Cerebellar cortex (tissue), 1 donor: ENCODE measurements around the gene DNAH7.
"Not testable (repeated sequence)": the region's sequence is repeated elsewhere in the genome, so short reads cannot be mapped to it uniquely, and the experiment has no call there.

Source experiments
- DNase-seq: peaks from one replicate; pipeline ENCODE4 v3.0.0-alpha.2; 2015; ENCODE audit warnings: low spot score

Gene DNAH7

DNA sequence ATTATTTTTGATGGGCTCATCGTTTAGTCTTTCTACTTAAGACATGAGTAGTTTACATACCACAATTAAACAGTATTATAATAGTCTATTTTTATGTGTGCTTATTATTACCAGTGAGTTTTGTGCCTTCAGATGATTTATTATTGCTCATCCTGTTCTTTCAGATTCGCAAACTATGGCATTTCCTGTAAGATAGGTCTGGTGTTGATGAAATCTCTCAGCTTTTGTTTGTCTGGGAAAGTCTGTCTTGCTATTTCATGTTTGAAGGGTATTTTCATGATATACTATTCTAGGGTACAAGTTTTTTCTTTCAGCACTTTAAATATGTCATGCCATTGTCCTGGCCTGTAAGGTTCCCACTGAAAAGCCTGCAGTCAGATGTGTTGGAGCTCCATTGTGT is 101.3 kb downstream of the DNAH7 start:
- no peak for DNase-seq

GRCh38 chr2:195961873-195962272 is 106.8 kb downstream of the DNAH7 start:
- no peak for DNase-seq

GRCh38 chr2:195959341-195959740 is 109.3 kb downstream of the DNAH7 start:
- DNase-seq: no peak

DNA sequence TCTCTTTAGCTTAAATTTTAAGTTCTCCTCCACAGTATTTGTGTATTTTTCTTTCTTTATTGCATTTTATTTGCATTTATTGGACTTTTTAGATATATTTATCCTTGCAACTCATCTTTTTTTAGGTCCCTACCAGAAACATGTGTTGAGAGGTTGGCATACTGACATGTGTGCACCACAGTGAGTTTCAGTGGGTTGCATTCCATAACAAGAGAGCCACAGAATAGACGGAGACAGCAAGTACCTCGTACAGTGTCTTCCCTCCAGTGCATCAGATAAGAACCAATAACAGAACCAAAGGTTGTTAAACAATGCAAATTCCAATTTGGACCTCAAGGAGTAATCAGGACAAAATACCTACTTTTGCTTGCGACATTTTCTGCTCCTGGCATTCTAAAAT is 111.9 kb downstream of the DNAH7 start:
- DNase-seq: no peak

GRCh38 chr2:195945056-195945455 is 123.6 kb downstream of the DNAH7 start:
- no peak for DNase-seq

- no peak for DNase-seq
Observed at GRCh38 chr2:195937176-195937575, 131.5 kb downstream of the DNAH7 start.

DNA sequence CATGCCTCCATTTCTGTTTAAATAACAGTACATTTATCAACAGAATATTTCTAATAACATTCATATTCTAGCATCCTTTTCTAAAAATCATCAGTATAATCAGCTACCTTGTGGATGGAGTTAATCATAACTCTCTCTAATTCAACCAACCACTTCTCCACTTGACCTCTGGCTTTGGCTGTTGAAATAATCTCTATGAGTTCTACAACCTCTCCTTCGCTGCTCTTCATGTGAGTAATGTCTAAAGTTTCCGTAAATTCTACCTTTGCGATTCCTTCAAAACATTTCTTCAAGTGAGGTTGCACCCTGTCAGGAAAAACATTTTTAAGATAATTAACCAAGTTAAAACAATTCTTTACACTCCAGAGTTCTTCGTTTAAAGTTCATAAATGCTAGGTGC is 134.2 kb downstream of the DNAH7 start:
- DNase-seq: no peak

DNA sequence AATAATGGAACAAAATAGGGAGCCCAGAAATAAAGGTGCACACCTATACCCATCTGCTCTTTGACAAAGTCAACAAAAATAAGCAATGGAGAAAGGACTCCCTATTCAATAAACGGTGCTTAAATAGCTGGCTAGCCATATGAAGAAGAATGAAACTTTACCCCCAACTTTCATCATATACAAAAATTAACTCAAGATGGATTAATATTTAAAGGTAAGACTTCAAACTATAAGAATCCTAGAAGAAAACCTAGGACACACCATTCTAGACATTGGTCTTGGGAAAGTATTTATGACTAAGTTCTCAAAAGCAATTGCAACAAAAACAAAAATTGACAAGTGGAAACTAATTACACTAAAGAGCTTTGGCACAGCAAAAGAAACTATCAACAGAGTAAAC is 139.1 kb downstream of the DNAH7 start:
- no peak for DNase-seq

DNA sequence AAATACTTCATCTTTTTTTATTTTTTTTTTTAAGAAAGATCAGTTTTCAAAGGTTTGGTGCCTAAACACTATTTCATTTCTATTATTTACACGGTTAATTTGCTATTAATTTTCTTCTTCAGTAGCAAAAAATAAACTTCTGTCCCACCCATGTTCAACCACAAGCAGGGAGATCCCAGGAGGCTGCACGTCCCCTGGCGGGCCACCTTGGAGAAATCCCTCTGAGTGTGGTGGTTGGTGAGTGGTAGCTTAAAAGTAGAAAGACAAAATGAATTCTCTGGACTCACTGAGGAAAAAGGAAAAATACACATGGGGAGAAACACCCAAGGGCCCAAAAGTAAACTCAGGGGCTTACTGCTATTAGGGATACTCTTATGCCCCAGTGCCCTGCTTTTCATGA is 143.5 kb downstream of the DNAH7 start:
- DNase-seq: no peak

- DNase-seq: no peak
Observed at GRCh38 chr2:195923889-195924288, 144.7 kb downstream of the DNAH7 start.

- not testable (repeated sequence) for DNase-seq
Observed at GRCh38 chr2:195917021-195917600, 151.5 kb downstream of the DNAH7 start.

- DNase-seq: no peak
Observed at GRCh38 chr2:195912079-195912478, 156.6 kb downstream of the DNAH7 start.

DNA sequence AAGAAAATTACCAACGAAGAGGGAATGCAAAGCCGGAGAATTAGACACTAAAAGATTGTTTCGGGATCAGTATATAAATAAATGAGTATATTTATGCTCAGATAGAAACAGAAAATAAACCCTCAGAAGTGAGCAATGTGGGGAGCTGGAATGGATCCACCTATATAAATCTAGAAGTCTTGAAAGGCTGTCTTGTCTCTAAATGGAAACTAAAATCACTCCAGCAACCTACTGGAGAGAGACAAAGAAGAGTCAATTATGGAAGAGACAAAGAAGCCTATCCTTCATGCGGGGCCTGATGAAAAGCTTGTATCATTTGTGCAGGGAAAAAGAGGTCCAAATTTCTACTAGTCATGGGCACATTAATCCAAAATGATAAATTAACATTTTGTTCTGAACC is 158.1 kb downstream of the DNAH7 start:
- DNase-seq: no peak

GRCh38 chr2:195909926-195910325 is 158.7 kb downstream of the DNAH7 start:
- DNase-seq: no peak

GRCh38 chr2:195907474-195907873 is 161.2 kb downstream of the DNAH7 start:
- no peak for DNase-seq

DNA sequence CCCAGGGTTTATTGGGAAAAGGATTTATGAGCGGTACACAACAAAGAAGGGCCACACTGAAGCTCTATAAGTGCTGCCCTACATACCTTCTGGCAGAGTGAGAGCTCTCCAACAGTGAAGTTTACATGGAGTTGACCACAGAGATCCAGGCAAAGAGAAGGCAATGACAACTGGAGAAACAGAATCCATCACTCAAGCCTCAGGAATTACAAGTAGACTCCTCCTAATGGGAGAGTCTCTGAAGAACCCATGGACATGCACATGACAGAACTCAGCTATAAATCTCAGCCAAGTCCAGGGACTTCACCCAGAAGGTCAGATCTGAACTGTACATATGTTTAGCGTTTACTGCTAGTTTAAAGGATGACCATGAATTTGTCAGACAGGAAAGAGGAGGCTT is 164.7 kb downstream of the DNAH7 start:
- no peak for DNase-seq

- DNase-seq: no peak
Observed at GRCh38 chr2:195902857-195903256, 165.8 kb downstream of the DNAH7 start.

- DNase-seq: no peak
Observed at GRCh38 chr2:195899226-195899625, 169.4 kb downstream of the DNAH7 start.

- peak; percentile 42 for DNase-seq
Observed at GRCh38 chr2:195898505-195899191, 170.0 kb downstream of the DNAH7 start.

DNA sequence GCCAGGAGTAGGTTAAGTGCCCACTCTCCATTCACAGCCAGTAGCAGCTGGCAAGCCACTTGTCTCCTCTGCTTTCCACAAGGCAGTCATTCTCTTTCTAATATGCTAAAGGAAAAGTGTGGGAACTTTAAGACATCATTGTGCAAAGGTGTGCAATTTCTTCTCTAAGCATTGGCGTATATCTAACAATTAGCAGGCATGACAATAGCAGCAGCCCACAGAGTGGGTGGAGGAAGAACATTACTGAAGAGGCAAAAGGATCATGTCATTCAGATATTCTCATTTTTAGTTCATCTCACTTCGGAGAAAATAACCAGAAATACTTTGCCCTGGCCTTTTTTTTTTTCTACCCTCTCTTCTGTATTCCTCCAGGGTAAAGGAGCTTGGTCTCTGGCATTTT is 177.6 kb downstream of the DNAH7 start:
- no peak for DNase-seq

DNA sequence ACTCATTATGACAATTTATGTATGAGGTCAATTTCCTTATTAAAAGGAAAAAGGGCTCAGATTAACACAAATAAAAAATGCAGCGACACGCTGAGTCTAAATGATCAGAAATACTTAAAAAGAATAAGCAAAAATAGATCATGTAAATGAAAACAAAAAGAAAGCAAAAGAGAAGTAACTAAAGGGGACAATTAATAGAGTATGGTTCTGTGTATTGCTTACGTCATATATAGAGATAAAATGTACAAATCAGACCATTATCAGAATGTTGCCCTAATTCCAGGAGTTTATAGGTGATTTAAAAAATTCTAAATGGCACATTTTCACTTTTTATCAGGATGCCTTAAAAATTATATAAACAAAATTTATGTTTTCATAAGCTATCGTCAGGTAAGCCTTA is 189.5 kb downstream of the DNAH7 start:
- DNase-seq: no peak

DNA sequence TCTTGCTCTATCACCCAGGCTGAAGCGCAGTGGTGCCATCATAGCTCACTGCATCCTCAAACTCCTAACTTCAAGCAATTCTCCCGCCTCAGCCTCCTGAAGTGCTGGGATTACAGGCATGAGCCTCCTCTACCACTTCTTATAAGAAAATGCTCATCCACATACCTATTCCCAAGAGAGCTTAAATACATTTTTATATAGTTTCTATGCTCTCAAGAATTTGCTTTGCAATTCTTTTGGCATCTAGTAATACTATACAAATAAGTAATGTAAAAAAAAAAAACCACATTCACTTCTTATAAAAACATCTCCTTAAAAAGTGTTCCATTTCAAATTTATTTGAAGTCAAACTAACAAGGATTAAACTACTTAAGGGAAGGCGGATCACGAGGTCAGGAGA is 197.3 kb downstream of the DNAH7 start:
- no peak for DNase-seq

GRCh38 chr2:195864316-195864715 is 204.3 kb downstream of the DNAH7 start:
- no peak for DNase-seq

DNA sequence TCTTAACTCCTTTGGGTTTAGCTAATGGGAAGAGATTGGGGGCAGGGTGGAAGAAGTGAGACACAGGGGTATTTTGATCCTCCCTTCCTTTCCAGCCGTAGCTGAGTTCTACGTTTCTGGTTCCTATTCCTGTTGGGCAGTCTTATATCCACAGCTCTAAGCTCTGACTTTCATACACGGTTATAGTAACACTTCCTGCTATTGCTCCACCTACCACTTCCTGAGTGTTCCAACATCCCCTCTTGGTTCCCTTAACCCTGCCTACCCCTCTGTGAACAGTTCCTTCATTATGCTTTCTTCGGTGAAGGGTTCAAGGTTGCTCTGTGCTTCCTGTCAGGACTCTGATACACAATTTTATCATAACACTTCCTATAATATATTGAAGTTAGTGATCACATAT is 205.1 kb downstream of the DNAH7 start:
- DNase-seq: no peak
